SH-SY5Y (cell line): ENCODE data around the gene CLEC3B.

ENCODE experiments used
- GATA2 ChIP-seq: IDR thresholded peaks from 2 replicates; pipeline ENCODE4 v1.6.1; 2011; ENCODE audit warnings: mild to moderate bottlenecking, low read depth, low read length
- GATA3 ChIP-seq: IDR thresholded peaks from 2 replicates; pipeline ENCODE4 v1.6.1; 2011; ENCODE audit warnings: low read depth, mild to moderate bottlenecking, low read length, moderate library complexity

DNA sequence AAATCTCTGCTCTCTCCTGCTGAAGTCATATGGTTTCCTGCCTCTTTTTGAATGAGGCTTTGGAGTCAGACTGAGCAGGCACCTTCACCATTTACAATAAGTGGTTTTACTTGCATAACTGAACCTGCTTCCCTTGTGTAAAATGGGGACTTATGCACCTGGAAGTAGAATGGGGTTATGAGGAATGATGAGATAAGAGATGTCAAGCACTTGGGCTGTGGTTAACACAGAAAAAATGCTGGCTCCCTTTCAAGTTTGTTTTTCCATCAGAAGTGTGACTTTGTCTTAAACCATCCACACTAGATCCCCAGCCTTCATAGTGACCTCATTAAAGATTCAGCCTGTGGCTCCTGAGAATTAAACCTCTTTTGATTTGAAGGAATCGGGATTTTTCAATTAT, 44.9 kb upstream of the CLEC3B start:
- TF ChIP-seq GATA2 (no peak), GATA3 (no peak)
